C1 segment of cervical spinal cord (tissue), 14 donors: ENCODE data around the gene JAKMIP3.

Source experiments
- DNase-seq, 14 donors: peaks; one replicate each; lab custom pipeline; 2025; lab: John Stamatoyannopoulos, UW

JAKMIP3 gene

DNA sequence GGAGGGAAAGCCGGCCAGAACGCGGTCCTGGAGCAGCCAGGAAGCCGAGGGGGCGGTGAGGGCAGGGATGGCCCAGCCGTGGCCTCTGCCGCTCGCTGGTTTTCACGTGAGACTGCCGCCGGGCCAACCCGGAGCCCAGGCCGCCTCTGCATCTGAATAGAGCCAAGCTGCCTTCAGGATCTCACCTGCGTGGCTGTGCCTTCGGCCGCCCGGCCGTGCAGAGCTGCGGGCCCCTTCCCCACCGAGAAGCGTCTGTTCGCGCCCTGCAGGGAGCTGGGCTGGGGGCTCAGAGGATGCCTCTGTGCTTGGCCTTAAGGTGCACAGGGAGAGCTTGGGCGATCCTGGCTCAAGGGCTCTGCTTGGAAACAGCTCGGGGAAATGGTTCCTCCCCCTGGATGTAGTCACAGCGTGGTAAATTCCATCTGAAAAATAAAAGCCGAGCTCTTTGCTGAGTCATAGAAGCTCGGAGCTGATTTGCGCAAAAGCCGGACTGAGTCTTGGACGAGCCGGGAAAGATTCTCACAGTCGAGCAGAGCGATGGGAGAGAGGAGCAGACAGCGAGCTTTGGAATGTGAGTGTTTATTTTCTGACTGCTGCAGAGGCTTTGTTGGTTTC is at the start of gene JAKMIP3:
TSS of gene JAKMIP3 (plus strand) at position 456 of the 615 bp plus-strand sequence. CDS start 38,863 bp downstream, outside the sequence.
- DNase-seq: peak in 12 of 14 donors; percentile 33 to 87 (median 58)

- DNase-seq: no peak
Observed at GRCh38 chr10:132016514-132016913, 49.2 kb upstream of the JAKMIP3 start.

DNA sequence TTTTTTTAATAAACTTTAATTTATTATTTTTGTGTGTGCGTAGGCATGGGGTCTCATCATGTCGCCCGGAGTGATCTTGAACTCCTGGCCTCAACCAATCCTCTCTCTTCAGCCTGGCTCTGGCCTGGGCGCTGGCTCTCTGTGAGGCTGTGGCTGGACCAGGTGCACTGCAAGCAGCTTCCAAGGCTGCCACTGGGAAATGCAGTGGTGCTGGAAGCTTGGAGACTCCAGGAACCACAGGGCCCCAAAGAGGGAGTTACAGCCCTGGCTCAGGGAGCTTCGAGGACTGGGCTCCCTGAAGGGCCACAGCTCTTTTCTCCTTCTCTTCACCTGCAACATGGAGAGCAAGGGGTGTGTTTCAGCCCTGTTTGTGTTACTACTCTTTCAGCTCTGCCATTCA is 47.3 kb upstream of the JAKMIP3 start:
- DNase-seq: no peak

DNA sequence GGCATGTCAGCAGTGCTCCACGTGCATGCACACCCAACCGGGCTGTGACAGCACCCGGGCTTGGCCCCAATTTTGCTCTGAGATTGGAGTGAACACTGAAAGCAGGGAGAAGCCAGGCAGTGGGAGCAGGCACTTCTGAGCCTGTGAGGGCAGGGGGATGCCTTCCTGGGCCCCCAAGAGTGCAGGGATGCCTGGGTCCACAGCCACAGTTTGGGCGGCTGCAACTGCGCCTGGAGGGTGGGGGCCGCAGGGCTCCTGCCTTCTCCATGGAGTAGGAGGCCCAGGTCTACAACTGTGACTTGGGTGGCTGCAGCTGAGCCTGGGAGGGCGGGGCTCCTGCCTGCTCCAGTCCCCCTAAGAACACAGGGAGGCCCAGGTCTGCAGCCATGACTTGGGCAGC is 46.4 kb upstream of the JAKMIP3 start:
- no peak for DNase-seq

- DNase-seq: no peak
Observed at GRCh38 chr10:132020456-132020855, 45.3 kb upstream of the JAKMIP3 start.

DNA sequence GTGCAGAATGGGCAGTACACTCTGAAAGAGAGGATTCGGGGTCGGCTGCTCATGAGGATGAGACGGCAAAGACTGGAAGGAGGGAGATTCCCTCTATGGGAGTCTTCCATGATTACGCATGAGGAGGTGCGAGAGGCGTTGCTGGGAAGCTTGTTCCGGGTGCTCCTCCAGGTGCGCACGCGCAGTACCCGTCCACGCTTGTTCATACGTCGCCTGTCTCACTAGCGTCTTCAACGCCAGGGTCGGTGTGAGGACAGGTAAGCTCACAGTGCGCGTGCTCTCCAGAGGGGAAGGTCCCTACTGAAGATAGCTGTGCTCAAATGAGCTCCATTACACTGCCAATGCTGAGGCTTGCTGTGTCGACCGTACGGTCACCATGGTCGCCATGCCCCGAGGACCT is 44.7 kb upstream of the JAKMIP3 start:
- DNase-seq: no peak

DNA sequence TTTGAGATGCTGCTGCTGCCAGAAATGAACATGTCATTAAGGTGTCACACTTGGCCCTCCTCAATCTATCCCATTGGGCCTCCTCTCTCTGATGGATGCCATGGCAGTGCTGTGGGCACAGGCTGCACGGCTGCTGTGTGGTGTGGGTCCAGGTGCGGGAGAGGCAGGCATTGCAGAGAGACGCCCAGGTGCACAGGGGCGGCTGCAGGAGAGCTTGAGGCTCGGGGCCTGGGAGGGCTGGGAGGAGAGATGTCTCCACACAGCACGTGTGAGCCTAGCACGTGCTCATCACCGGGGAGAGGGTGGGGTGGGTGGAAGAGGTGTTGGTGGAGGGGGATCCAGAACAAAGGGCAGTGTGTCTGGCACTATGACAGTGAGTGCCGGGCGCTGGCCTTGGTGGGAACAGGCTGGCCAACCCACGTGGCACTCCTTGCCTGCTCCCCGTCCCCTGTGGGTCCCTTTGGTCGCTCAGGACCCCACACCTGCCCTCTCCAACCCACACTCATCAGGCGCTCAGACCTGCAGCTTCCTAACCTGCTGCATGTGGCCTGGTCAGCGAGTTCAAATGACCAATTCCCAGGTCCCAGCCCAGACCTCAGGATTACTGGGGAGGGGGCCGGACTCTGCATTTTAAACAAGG is 44.1 kb upstream of the JAKMIP3 start:
- no peak for DNase-seq

- no peak for DNase-seq
Observed at GRCh38 chr10:132022241-132022640, 43.5 kb upstream of the JAKMIP3 start.

- peak in 11 of 14 donors; percentile 34 to 76 (median 55) for DNase-seq
Observed at GRCh38 chr10:132023092-132023811, 42.5 kb upstream of the JAKMIP3 start.

DNA sequence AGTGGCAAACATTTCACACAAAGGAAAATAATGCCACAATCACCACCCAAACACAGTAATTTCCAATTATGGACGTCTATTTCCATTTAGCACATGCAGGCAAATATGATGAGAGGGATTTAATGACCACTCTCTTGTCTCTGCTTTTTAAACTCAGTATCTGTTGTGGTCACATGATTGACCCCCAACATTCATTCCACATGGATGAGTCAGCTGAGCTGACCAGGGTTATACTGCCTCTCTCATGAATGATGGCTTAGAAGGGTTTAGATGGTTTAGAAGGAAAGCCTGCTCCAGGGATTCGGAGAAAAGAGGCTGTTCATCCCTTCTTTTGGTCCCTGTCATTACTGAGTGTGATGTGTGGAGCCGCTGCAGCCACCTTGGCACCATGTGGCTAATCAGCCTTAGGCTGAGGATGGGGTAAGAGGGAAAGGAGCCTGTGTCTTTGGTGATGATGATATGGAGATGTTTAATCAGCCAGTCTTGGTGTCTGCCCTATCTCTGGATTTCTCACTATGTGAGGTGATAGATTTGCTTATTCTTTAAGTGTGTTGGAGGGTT is 38.2 kb upstream of the JAKMIP3 start:
- DNase-seq: no peak

DNA sequence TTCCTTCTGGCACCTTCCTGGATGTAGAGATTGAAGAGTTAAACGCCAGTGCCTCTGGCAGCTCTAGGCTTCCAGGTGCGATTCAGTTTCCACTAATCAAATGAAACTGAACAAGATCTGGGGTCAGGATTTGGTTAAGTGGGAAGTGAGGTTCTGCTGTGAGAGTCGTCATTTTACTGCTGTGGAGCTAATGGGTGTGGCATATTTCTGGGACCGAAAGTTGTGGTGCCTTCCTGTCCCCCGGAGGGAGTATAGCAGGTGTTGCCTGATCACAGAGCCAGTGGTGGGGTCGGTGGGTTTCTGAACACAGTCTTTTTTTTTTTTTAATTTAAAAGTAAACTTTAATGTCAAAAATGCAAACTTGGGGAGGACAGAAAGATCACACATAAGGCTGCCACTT is 37.0 kb upstream of the JAKMIP3 start:
- no peak for DNase-seq

DNA sequence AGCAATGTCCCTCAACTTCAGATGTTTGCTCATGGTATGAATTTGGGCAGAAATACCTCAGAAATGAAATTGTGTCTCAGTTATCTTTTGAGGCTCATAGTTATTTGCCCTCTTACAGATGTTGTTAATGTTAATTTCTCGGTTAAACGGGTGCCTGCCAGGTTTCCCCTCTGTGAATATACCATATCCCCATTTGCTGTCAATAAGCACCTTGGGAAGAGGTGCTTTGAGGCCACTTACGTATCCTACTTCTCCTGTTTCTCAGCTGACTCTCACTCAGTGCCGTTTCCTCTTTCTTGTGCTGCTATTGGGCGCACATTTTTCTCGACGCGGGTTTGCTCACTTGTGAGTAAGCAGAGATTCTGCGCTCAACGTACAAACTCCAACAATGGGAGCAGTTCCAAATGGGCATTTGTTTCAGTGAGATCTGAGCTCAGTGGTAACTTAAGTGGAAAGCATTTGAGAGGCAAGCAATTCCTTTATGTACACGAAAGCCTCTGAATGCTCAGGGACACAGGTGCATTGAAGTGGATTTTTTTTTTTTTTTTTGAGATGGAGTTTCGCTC is 34.8 kb upstream of the JAKMIP3 start:
- DNase-seq: no peak

GRCh38 chr10:132033632-132034031 is 32.1 kb upstream of the JAKMIP3 start:
- no peak for DNase-seq

GRCh38 chr10:132035476-132035875 is 30.3 kb upstream of the JAKMIP3 start:
- DNase-seq: no peak

DNA sequence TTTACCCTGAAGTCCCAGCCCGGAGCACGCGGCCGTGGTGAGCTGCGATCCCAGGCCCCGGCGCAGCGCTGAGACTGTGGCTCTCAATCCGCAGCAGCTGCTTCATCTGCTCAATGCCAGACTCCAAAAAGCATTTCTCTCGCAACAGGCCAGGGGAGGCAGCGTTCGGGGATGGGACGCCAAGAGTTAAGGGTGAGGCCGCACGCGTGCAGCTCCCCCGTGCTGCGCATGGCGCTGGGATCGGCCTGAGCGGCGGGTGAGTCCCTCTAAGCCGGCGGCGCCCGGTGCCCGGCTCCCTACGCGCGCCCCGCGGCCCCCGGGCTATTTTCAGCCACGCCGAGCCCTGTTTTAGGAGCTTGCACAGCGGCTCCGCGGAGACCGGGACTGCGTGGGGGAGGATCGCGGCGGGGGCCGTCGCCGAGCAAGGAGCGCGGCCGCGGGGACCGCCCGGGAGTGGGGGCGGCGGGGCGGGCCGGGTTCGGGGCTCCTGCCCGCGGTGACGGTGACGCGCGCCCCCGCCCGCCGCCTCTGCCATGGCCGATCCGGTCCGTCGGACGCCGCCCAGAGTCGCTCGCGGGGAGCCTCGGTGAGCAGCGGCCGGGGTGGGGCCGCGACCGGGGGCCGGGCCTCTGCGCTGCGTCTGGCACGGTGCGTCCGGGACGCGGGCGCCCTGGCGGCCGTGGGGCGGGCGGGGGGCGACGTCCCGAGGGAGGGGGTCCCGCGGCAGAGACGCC is 29.4 kb upstream of the JAKMIP3 start:
- peak in 5 of 14 donors; percentile 32 to 59 (median 46) for DNase-seq

- peak in 5 of 14 donors; percentile 36 to 52 (median 47) for DNase-seq
Observed at GRCh38 chr10:132036887-132037675, 28.7 kb upstream of the JAKMIP3 start.

DNA sequence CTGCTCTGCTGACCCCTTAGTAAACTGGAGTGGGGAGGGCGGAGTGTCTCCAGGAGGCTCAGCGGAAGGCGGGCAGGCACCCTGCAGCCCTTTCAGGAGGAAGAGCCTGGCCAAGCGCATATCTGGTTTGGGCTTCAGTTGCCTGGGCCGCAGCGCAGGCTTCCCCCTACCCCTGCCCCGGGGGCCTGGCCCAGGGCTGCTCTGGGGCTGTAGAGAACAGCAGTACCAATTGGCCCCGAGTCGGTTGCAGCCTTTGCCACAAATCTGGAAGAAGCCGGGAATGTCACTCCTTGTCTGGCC is 28.1 kb upstream of the JAKMIP3 start:
- no peak for DNase-seq

- no peak for DNase-seq
Observed at GRCh38 chr10:132039371-132039770, 26.4 kb upstream of the JAKMIP3 start.

DNA sequence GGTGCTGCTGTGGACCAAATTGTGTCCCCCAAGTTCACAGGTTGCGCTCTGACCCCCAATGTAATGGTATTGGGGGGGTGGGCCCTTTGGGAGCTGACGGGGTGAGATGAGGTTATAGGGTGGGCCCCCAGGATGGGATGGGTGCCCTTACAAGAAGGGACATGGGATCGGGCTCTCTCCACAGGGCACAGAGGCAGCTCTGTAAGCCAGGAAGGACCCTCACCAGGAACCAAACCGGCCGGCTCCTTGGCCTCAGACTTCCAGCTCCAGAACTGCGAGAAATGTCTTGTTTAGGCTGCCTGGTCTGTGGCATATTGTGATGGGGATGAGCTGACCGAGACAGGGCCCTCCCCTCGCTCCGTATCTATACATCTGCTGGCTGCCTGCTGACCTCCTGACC is 25.7 kb upstream of the JAKMIP3 start:
- DNase-seq: no peak

GRCh38 chr10:132041340-132041739 is 24.4 kb upstream of the JAKMIP3 start:
- no peak for DNase-seq
